Inferior parietal cortex (tissue), 1 donor: ENCODE results near the gene CAPN2.
"Not testable (repeated sequence)": the region's sequence is repeated elsewhere in the genome, so short reads cannot be mapped to it uniquely, and the experiment has no call there.

Experiments
- DNase-seq: peaks from one replicate; pipeline ENCODE4 v3.0.0-alpha.2; 2016; ENCODE audit errors: extremely low spot score

The CAPN2 gene

DNA sequence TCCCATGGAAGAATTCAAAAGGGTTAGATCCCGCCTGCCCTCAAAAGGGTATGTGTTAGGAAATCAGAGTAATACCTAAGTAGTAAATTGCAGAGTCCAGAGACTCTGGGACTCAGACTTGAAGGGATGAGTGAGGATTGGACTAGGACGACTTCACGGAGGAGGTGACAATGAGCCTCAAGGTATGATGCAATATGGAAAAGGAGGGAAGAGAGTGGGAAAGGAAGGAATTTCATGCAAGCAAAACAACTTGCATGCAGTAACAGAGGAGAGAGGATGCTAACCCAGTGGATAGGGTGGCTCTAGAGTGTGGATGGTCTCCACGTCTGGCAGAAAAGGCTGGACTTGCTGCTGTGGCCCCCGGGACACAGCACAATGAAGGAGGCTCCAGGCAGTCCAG is 4.8 kb downstream of the CAPN2 start:
- DNase-seq, result no peak

DNA sequence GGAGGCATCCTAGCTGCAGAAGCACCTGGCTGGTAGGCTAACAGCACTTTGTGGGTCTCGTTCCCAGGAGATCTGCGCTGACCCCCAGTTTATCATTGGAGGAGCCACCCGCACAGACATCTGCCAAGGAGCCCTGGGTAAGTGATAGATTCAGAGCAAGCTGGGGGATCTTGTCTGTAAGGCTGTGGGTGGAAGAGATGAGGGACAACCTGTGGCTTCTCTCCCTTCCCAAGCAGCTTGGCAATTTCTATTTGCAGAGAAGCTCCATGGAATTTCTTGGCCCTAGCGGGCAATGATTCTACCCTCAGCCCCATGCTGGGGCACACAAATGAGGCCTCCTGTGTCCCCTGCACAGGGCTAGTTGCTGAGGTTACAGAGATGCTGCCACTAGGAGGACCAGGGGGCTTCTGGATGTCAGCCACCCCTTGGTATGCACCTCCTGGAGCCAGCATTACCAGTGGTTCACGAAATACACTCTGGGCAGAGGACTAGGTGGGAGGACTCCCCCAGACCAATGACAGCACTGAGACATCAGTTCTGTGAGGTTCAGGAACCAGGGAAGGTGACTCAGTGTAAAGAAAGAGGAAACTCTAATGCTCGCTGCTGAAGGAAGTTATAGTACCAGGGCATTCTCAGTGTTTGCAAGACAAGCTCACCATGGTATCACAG is 5.5 kb downstream of the CAPN2 start:
- DNase-seq, result no peak

- no peak for DNase-seq
Observed at GRCh38 chr1:223718850-223719249, 6.5 kb downstream of the CAPN2 start.

DNA sequence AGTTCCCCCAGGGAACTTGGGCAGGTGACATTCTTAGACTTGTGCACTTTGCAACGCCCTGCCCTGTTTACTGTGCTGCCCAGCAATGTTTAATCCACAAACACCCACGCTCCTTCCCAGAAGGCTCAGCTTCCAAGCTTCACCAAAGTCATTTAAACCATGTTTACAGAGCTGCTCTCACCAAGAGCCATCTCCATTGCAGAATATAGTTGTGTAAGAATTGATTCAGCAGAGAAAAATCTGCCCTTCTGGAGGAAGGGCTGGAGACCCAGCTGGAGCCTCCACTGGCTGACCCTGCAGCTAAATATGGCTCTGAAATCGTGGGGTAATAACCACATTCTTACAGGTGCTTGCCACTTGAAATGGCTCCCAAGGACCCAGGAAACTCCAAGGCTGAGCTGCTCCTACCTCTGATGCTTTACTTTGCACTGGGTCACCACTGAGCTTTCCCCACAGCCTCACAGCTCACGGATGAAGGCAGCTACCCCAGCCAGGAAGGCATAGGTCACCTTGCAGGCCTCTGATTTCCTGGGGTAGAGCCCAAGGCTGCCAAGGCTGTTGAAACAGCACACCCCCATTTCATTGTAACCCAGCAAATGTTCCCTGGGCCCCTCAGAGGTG is 8.7 kb downstream of the CAPN2 start:
- DNase-seq, result no peak

DNA sequence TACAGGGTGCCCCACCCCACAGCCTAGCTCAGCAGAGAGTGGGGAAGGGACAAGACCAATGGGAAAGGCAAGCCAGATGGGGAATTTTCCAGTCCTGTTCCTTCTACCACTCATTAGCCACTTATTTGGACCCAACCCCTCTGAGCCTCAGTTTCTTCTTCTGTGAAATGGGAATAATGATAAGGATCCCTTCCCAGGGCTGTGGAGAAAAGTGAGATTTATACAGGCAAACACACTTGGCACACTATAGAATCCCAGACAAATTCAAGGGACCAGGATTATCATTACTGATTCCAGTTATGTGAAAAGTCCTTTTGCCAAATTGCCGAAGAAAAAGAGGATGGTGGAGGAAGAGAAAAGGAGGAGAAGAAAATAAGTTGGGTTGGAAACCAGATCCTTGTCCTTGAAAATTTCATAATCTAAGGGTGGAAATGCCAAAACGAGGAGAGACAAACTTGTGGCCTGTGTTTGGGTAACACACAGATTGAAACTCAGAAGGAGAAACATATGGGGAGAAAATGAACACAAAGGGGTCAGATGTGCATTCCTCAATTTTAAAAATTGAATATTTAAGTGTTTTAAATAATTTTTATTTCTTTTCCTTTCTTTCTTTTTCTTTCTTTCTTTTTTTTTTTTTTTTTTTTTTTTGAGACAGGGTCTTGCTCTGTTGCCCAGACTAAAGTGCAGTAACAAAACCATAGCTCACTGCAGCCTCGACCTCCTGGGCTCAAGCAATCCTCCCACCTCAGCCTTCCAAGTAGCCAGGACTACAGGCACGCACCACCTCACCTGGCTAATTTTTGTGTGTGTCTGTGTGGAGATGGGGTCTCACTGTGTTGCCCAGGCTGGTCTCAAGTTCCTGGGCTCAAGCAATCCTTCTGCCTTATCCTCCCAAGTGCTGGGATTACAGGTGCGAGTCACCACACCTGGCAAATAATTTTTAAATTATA is 9.6 kb downstream of the CAPN2 start:
- no peak for DNase-seq

DNA sequence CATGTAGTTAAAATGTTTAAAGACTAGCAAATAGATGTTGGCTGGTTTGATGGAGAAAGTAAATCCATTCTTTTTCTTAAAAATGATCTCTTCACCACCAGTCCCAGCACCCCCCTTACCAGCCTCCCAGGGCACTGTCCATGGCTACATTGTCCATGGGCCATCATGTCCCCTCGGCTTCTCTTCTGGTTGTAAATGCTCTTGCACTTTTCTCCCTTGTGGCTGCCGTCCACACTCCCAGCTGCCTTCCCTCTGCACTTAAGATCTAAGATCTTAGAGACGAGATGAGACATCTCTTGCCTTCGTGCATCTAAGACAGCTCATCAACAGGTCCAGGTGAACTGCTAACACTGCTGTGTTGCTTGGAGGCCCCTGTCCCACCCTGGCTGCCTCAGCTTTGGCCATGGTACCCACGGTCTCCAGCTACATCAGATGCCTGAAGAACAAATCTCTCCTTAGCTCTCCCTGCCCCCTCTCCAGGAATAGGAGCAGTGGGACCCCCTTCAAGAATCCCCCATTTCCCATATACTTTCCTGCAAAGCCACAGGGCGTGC is 11.1 kb downstream of the CAPN2 start:
- no peak for DNase-seq

DNA sequence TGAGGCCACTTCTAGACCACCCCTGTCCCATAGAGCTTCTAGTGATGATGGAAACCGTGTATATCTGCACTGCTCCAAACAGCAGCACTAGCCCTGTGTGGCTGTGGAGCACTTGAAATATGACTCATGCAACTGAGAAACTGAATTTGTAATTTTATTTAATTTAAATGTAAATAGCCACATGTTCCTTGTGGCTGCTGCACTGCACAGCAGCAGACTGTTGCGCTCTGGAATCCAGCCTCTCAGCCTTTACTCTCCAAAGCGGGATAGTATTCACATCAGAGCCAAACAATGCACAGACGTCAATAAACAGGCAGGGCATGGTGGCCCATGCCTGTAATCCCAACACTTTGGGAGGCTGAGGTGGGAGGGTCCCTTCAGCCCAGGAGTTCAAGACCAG is 12.0 kb downstream of the CAPN2 start:
- DNase-seq, result no peak

DNA sequence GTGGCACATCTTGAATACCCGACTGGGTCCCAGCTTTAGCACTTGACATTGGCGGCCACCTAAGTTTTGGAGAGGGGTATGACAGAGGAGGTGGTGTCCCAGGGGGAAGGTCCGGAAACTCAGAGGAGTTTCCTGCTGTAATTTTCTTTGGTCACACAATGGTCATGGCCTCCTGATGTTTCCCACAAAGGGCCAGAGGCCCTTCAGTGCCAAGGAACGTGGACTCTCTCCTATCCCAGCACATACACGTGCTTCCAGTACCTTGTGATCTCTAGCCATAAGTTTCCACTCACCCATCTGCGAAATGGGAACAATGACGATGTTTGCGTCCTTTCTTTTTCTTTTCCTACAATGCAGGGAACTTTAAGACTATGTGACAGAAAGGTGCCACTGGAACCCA is 13.2 kb downstream of the CAPN2 start:
- no peak for DNase-seq

GRCh38 chr1:223726380-223727001 is 14.2 kb downstream of the CAPN2 start:
- DNase-seq, result peak; percentile 49

GRCh38 chr1:223727541-223727940 is 15.2 kb downstream of the CAPN2 start:
- no peak for DNase-seq

DNA sequence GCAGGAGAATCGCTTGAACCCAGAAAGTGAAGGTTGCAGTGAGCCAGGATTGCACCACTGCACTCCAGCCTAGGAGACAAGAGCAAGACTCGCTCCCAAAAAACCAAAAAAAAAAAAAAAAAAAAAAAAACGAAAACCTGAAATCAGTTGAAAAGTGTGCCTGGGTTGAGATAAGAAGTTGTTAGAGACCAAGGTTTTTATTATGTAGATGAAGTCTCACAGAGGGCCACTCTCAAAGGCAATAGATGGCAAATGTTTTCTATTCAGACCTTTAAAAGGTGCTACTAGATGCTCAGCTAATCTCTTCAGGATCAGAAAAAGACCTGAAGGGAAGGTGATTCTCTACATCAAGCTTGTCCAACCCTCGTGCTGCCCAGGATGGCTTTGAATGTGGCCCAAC is 17.6 kb downstream of the CAPN2 start:
- no peak for DNase-seq

DNA sequence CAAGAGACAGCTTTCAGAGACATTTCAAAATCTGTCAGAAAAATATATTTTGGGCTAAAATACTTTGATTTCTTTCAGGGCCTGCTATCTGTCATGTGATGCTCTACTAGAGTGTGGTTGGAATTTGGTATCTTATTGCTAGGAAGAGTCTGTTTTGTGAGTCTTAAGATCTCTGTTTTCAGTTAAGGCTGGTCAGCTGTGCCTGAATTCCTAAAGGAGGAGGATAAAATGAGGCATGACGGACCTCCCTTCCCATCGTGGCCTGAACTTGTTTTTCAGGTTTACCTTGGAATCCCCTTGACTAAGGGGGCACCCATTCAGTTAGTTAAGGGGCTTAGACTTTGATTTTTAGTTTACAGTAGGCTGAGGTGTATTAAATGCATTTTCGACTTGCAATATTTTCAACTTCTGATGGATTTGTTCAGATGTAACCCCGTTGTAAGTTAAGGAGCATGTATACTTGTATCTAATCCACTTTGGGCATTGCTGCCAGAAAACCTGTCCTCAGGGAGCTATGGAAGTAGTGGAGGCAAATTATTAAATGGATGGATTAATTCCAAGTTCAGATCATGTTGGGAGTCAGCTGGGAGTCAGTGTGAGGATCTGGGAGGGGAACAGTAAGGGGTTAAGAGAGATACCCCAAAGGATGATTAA is 18.3 kb downstream of the CAPN2 start:
- no peak for DNase-seq

DNA sequence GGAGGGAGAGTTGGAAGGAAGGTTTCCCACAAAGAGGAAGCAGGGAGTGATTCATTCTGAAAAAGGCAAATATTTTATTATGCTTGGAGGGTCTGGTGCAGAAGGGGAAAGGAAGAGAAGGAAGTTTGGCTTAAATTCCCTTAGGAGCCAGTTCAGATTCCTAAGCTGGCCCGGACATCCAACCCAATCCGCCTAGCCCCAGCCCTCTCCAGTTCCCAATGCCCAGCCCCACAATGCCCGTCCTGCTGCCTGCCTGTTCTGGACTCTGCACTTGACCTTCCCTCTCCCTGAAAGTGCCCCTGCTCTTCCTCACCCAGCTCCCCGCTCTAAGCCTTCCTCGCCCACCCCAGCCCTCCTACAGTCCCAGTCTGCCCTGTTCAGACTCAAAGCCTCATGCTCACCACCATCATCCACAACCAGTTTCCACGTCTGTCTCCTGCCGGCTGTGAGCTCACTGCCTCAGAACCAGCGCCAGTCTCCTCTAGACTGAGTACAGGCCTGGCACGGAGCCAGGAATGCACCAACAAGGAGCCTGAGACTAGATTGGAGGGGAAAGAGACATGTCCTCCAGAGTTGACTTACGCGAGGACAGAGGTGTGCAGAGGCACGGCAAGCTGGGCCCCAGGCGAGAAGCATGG is 18.9 kb downstream of the CAPN2 start:
- peak; percentile 30 for DNase-seq

- no peak for DNase-seq
Observed at GRCh38 chr1:223732993-223733798, 20.9 kb downstream of the CAPN2 start.

- peak; percentile 27 for DNase-seq
Observed at GRCh38 chr1:223733898-223734852, 21.8 kb downstream of the CAPN2 start.

GRCh38 chr1:223736638-223737037 is 24.3 kb downstream of the CAPN2 start:
- DNase-seq, result not testable (repeated sequence)

- no peak for DNase-seq
Observed at GRCh38 chr1:223737342-223737741, 25.0 kb downstream of the CAPN2 start.

- DNase-seq, result no peak
Observed at GRCh38 chr1:223738465-223739365, 26.4 kb downstream of the CAPN2 start.
